Stimulated activated CD8-positive, alpha-beta memory T cell treated with anti-CD3 and anti-CD28 coated beads, Interleukin-4, amount 100 ng/mL, for 1 hour (primary cell): Measurements from ENCODE around the gene MAP2K2.

Experiments used
- DNase-seq, 2 donors: peaks; one replicate each; pipeline ENCODE4 v3.0.0-alpha.2; 2020; ENCODE audit warnings: low read depth in 2 of 2, low spot score in 1 of 2

Gene MAP2K2

GRCh38 chr19:4061683-4062418 is 62.1 kb downstream of the MAP2K2 start:
- no peak for DNase-seq

GRCh38 chr19:4061178-4061682 is 62.7 kb downstream of the MAP2K2 start:
- no peak for DNase-seq

- DNase-seq: no peak
These were observed 63.2 kb downstream of the MAP2K2 start for GRCh38 chr19:4060621-4061177.

GRCh38 chr19:4059891-4060620 is 63.9 kb downstream of the MAP2K2 start:
- peak in 1 of 2 donors; percentile 46 for DNase-seq

- no peak for DNase-seq
These were observed 64.5 kb downstream of the MAP2K2 start for GRCh38 chr19:4059453-4059871.

- no peak for DNase-seq
These were observed 65.0 kb downstream of the MAP2K2 start for GRCh38 chr19:4058693-4059452.

- peak in 1 of 2 donors; percentile 36 for DNase-seq
These were observed 65.8 kb downstream of the MAP2K2 start for GRCh38 chr19:4057931-4058692.

GRCh38 chr19:4055209-4055552 is 68.7 kb downstream of the MAP2K2 start:
- DNase-seq: no peak

GRCh38 chr19:4054441-4055208 is 69.3 kb downstream of the MAP2K2 start:
- no peak for DNase-seq

GRCh38 chr19:4053423-4054324 is 70.2 kb downstream of the MAP2K2 start:
- DNase-seq: no peak

GRCh38 chr19:4052993-4053422 is 70.9 kb downstream of the MAP2K2 start:
- no peak for DNase-seq

GRCh38 chr19:4052114-4052992 is 71.6 kb downstream of the MAP2K2 start:
- DNase-seq: no peak

- DNase-seq: no peak
These were observed 72.5 kb downstream of the MAP2K2 start for GRCh38 chr19:4051175-4052101.

- DNase-seq: no peak
These were observed 74.5 kb downstream of the MAP2K2 start for GRCh38 chr19:4049432-4049831.

GRCh38 chr19:4046946-4047683 is 76.8 kb downstream of the MAP2K2 start:
- no peak for DNase-seq

- no peak for DNase-seq
These were observed 77.6 kb downstream of the MAP2K2 start for GRCh38 chr19:4046362-4046691.
